ENCODE data around the gene CARF.

DNA sequence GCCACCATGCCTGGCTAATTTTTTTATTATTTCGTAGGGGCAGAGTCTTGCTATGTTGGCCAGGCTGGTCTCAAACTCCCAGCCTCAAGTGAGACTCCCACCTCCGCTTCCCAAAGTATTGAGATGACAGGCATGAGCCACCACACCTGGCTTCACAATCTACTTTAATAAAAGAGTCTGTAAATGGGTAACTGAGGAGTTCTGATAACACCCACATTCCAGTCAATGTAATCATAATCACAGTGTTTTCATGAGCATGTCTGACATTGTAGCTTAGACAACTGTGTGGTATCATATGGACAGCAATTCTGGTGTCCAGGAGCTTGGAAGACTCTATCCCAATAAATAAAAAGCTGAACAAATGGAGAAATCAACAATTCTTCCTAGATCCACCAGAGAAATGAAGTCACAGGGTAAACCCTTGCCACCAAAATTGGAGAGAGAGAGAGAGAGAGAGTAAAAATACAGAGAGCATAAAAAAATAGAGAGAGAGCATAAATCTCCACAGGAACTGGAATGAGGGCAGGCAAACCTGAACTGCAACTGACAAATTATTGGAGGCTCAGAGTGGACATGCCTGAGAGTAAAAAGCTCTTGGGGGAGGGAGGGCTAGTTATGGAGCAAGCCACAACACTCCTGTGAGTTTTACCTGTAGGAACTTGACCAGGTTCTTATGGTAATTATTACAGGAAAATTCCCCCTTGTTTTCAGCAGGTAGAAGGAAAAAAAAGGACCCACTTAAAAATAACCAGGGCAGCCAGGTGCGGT, 90.2 kb downstream of the CARF start:
- no peak for TF ChIP-seq POLR2A (IDR thresholded peaks at IDR 0.05)
- TF ChIP-seq, protein P1, sequence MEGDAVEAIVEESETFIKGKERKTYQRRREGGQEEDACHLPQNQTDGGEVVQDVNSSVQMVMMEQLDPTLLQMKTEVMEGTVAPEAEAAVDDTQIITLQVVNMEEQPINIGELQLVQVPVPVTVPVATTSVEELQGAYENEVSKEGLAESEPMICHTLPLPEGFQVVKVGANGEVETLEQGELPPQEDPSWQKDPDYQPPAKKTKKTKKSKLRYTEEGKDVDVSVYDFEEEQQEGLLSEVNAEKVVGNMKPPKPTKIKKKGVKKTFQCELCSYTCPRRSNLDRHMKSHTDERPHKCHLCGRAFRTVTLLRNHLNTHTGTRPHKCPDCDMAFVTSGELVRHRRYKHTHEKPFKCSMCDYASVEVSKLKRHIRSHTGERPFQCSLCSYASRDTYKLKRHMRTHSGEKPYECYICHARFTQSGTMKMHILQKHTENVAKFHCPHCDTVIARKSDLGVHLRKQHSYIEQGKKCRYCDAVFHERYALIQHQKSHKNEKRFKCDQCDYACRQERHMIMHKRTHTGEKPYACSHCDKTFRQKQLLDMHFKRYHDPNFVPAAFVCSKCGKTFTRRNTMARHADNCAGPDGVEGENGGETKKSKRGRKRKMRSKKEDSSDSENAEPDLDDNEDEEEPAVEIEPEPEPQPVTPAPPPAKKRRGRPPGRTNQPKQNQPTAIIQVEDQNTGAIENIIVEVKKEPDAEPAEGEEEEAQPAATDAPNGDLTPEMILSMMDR (IDR thresholded peaks at IDR 0.05): no peak
